ENCODE measurements around the gene MS4A6A. TPM values are rescaled to one million over a fixed set of nuclear protein-coding genes. Genes with fewer than 3 reads are reported as not detected.
"Not testable (repeated sequence)": the region's sequence is repeated elsewhere in the genome, so short reads cannot be mapped to it uniquely, and the experiment has no call there.

The MS4A6A gene, protein sequence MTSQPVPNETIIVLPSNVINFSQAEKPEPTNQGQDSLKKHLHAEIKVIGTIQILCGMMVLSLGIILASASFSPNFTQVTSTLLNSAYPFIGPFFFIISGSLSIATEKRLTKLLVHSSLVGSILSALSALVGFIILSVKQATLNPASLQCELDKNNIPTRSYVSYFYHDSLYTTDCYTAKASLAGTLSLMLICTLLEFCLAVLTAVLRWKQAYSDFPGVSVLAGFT
- total RNA-seq: 95.1 TPM

DNA sequence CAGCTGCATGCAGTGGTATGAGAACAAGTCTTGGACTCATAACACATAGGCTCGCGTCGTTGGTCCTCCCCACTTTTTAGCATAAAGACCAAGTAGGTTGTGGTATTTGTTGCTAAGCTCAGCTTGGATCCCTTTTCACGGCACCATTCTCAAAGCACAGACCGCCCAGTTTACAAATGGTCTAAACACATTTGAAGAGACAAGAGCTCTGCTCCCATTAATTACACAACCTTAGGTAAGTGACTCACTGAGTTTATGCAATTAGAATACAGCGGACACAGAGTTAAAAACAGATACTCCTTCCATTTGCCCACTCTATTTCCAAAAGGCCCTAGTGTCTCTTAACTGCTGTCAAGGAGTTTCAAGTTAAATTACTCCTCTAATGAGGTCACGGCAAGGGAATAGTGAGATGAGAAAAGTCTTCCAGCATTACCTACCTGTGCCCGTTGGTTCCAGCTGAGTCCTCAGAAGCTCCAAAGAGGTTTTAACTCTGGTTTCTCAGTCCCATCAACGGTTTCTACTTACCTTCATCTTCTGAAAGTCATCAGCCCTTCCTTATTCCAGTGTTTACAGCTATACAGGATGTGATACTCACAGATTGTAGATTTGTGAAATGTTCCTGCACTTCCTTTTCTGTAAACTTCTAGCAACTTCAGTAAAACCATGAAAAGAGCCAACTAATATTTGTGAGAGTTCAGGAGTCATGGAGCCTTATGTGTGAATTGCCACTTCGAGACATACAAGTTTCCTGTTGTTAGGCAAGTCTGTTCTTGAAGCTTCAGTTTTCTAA is at the start of gene MS4A6A:
TSS of gene MS4A6A (minus strand) at position 543 of the 790 bp plus-strand sequence. CDS start 1,356 bp downstream, outside the sequence.
- no peak for DNase-seq (ENCODE audit: low spot score)

DNA sequence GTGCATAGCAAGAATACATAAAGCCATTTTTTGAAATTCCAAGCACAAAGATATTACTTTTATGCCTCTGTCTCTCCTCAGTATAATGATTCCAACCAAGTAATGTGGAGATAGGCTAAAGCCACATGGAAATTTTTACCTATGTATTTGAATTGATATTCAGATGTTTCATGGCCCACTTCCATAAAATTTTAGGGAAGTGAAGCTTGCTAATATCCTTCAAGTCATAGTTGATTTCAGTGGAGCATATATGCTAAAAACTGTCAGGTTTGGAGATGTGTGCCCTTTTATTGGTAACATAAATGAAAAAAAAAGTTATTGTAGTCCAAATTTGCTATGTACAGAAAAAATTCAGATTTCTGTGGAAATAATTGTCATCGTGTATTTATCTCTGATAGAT is 47.8 kb upstream of the MS4A6A start:
- DNase-seq (ENCODE audit: low spot score): no peak

DNA sequence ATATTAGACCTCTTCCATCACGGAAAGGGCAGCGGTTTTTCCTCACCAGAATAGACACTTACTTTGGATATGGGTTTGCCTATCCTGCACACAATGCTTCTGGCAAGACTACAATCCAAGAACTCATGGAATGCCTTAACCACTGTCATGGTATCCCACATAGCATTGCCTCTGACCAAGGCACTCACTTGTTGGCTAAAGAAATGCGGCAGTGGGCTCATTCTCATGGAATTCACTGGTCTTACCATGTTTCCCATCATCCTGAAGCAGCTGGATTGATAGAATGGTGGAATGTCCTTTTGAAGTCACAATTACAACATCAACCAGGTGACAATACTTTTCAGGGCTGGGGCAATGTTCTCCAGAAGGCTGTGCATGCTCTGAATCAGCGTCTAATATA is 39.3 kb upstream of the MS4A6A start:
- no peak for DNase-seq (ENCODE audit: low spot score)

DNA sequence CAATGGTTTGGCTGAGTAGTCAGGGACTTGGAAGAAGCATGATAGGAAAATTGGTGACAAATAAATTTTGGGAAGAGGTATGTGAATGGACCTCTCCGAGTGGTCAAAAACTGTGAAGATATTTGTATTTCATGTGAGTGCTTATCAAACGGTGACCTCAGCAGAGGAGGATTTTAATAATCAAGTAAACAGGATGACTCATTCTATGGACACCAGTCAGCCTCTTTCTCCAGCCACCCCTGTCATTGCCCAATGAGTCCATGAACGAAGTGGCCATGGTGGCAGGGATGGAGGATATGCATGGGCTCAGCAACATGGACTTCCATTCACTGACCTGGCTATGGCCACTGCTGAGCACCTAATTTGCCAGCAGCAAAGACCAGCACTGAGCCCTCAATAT is 38.8 kb upstream of the MS4A6A start:
- DNase-seq (ENCODE audit: low spot score): no peak

DNA sequence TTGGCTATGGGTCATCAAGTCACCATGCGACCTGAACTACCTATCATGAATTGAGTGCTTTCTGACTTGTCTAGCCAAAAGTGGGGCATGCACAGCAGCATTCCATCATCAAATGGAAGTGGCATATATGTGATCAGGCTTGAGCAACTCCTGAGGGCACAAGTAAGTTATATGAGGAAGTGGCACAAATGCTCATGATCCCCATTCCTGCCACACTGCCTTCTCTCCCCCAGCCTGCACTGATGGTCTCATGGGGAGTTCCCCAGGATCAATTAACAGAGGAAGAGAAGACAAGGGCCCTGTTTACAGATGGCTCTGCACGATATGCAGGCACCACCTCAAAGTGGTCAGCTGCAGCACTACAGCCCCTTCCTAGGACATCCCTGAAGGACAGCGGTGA is 38.3 kb upstream of the MS4A6A start:
- no peak for DNase-seq (ENCODE audit: low spot score)

DNA sequence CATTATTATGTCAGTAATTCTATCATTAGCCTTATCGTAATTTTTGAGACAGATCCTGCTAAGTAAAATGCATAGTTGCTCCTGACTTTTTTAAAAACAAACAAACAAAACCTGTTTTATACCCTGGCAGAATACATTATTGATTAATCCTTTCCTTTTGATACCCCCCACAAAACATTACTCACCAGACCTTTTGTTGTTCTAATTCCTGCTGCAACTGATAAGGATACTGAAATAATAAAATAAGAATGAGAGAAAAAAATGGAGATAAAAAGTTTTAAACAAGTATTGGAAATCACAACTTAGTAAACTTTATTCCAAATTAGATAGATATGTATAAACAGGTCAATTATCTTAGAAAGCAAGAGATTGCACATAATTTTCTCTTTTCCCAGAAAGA is 31.5 kb upstream of the MS4A6A start:
- DNase-seq (ENCODE audit: low spot score): no peak

DNA sequence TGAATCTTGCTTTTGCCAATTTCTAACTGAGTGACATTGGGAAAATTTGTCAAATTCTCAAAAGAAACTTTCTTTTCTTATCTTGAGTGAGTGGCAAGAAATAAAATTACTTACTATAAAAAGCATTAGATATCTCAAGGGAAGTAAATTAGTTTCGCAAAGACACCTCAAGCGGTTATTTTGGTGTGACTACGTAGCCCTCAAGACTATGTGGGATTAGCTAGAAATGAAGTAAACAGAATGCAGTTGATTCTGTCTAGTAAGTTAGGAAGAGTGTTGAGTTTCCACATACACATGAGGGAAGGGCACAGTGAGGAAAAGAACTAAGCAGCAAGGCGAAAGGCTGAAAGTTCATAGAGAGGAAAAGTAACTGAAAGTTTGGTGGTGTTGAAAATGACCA is 28.3 kb upstream of the MS4A6A start:
- DNase-seq (ENCODE audit: low spot score): no peak

DNA sequence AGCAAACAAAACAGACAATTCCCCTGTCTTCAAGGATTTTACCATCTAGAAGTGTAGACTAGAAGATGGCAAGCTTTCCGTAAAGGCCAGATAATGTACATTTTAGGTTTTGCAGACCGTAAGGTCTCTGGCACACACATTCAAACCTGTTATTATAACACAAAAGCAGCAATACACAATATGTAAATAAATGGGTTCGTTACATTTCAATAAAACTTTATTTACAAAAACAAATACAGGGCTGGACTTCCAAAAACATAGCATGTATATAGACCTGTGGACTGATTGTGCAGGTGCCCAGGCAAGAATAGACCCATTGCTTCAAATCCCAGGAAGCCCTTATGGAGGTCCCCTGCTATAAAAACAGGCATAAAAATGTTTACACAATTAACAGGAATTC is 27.1 kb upstream of the MS4A6A start:
- no peak for DNase-seq (ENCODE audit: low spot score)

DNA sequence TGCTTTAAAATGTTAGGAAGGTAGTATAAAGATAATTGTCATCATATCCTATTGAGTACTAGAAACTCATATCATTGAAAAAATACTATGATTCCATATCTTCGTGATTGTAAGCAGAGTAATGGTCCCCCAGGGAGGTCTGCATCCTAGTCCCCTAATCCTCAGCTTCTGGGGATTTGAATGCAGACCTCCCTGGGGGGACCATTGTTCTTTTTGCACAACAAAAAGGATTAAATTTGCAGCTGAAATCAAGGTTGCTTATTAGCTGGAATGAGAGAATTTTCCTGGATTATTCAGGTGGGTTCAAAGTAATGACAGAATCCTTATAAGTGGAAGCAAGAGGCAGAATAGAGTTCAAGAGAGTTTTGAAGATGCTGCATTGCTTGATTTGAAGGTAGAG is 26.1 kb upstream of the MS4A6A start:
- no peak for DNase-seq (ENCODE audit: low spot score)

DNA sequence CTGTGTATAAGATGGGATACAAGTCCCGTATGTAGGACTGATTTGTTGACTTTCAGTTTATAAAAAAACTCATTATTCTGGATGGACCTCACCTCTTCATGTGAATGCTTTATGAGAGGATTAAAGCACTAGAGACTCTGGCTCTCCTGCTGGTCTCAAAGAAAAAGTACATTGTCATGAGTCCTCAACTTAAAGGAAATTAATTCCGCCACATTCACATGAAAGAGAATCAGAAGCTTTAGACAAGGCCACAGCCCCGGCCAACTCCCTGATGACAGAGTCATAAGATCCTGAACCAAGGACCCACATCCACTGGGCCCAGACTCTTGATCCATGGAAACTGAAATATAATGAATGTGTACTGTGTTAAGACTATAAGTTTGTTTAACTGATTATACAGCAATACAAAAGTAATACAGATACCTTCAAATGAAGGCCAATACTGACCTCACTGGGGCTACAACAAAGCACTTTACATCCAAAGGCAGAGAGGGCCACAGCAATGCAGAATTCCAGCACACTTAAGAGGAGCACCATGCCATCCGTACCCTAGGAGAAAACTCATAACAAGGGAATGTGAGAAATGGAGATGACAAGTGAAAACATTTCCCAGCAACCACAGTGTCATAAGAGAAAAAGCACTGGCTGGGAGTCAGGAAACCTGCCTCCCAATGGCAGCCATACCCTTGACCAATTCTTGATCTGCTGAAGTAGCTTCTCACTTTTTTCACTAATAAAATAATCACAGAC is 25.4 kb upstream of the MS4A6A start:
- no peak for DNase-seq (ENCODE audit: low spot score)

DNA sequence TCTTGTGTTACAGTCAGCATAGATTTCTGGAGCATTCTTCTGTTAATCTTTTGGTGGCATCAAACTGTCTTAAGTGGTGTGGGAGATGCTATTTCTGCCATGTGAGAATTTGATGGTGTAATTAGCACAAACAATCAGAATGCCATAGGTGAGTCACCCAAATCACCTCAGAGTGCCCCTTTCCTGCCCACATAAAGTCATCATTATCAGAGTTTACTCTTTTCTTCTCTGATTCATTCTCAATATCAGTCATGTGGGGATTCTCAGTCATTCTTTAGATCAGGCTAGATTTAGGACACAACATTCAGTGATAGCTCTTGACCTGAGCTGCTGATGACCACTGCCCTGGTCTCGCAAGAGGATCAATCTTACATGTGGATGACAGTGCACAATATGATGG is 23.7 kb upstream of the MS4A6A start:
- DNase-seq (ENCODE audit: low spot score): no peak

DNA sequence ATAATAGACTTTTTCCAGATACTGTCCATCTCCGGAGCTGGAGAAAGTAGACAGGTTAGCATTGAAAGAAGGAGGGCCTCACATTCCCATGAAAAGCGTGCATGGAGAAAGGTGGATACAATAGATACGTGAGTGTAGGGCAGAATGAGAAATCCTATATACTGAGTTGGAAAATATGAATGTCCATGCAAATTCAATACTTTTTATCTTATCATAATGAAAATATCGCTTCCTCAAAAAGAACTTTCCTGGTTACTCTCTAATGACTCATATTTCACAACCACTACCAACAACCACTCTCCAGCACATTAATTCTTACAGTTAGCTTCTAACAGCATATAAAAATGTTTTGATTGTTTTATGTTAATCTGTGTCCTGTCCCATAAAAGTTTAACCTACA is 22.0 kb upstream of the MS4A6A start:
- no peak for DNase-seq (ENCODE audit: low spot score)

DNA sequence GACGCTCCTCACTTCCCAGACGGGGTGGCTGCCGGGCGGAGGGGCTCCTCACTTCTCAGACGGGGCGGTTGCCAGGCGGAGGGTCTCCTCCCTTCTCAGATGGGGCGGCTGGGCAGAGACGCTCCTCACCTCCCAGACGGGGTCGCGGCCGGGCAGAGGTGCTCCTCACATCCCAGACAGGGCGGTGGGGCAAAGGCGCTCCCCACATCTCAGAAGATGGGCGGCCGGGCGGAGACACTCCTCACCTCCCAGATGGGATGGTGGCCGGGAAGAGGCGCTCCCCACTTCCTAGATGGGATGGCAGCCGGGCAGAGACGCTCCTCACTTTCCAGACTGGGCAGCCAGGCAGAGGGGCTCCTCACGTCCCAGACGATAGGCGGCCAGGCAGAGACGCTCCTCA is 18.5 kb upstream of the MS4A6A start:
- DNase-seq (ENCODE audit: low spot score): not testable (repeated sequence)

DNA sequence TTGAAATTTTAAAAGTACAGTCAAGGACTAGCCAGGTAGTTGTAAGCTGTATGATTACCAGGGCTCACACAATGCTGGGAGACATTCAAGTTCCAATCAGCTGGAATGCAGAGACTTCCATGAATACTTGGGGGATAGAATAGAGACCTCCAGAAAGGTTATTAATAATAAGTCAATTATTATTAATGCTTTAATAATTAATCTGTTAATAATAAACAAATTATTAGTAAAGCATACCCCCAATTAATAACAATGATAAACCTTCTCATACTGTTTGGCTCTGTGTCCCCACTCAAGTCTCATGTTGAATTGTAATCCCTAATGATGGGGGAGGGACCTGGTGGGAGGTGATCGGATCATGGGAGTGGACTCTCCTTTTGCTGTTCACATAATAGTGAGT is 14.6 kb upstream of the MS4A6A start:
- no peak for DNase-seq (ENCODE audit: low spot score)

DNA sequence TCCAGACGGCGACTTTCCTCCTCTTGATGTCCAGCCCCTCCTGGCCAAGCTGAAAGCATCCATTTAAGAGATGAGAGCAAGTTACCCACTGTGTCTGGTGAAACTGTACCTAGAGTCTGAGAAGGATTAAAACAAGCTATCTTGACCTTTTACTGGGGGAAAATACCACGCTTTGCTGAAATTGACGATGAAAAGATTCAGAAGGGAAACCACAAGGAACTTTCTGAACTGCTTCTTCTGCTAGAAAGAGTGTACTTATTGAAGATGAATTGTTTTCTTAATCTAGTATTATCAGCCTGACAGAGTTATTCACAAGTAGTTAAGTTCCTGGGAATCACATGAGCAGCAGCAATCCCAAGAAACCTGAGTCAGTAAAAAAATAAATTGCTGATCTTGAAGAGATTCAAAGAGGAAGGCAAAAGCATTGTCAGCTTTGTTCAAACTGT is 13.1 kb upstream of the MS4A6A start:
- no peak for DNase-seq (ENCODE audit: low spot score)

DNA sequence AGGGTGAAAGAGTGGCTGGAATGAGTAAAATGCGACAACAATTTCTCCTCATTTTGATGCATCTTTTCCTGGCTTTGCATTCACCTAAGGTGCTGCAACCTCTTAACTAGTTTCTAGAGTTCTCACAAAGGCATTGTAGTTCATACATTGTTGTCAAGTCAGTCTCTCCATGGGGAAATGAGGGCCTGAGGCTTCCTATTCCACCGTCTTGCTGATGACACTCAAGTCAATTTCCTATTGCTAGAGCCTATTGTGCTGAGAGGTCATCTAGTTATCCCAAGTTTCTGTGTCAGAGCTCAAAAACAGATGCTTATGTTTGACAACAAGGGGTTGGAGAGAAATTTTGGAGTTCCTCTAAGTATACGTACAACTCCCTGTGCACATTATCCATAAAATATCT is 11.6 kb upstream of the MS4A6A start:
- DNase-seq (ENCODE audit: low spot score): no peak

DNA sequence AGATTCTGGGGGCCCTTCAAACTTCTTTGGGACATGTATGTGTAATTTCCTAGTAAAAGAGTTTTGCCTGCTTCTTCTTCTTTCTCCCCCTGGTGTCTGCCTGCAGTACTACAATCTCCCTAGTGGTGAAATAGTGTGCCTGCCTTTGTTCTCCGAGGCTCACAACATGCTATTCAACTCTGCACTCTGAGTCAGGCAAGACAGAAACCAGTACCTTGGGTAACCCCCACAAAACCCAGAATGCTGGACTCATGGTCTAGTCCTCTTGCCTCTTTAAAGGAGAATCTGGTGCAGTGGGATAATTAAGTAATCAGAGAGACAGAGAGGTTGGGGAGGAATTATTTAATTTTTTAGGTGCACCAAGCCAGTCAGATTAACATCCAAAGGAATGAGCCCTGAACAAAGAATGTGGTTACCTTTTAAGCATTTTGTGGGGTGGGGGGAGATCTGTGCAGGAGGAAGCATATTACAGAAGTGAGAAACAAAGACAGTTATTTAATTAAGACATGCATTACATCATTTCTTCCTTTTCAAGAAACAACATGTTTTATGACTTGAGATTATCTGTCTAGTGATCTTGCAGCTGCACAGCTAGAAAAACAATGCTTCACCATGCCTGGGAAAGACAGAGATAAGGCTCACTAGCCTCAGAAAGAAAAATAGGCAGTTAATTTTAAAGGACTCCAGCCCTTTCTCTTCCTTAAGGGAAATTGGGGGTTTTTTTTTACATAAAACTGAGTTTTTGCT is 11.0 kb upstream of the MS4A6A start:
- DNase-seq (ENCODE audit: low spot score): peak; percentile 57

DNA sequence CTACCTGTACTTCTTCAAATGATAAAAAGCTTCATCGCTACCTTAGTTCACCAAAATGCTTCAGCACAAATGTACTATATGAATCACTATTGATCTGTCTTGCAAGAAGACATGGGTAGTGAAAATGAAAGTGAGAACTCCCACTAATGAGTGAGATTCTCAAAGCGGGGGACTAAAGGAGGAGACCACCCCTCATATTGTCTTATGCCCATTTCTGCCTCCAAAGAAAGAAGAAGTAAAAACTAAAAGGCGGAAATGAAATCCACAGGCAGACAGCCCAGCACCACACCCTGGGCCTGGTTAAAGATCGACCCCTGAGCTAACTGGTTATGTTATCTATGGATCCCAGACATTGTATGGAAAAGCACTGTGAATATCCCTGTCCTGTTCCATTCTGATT is 9.7 kb upstream of the MS4A6A start:
- DNase-seq (ENCODE audit: low spot score): not testable (repeated sequence)

DNA sequence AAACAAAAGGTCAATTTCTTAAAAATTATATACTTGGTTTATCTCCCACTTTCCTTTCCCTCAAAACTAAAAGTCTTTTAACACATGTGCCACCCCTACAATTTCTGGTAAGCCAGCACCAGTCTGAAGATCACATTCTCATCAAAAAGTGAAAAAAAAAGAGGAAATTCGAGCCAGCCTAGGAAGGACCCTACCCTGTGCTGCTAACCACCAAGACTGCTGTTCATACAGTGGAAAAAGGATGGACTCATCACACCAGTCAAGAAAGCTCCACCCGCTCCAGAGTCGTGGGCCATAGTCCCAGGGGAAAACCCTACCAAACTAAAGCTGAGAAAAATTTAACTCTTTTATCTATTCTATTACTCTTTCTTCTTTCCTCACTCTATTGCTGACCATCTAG is 5.6 kb upstream of the MS4A6A start:
- not testable (repeated sequence) for DNase-seq (ENCODE audit: low spot score)

DNA sequence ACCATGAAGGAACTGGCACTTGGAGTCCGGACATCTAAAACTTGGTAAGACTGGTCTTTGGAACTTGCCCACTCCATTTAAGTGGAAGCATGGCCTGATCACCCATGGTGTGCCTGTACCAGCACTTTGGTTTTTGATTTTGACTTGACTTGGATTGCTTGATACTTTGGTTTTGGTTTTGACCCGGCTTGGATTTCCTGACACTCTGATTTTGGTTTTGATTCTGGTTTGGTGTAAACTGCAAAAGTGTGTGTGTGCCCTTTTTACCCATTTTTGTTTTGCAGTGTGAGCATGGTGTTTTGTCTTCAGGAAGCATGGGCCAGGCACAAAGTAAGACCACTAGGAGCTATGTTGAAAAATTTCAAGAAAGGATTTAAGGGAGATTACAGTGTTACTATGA is 3.2 kb upstream of the MS4A6A start:
- not testable (repeated sequence) for DNase-seq (ENCODE audit: low spot score)

DNA sequence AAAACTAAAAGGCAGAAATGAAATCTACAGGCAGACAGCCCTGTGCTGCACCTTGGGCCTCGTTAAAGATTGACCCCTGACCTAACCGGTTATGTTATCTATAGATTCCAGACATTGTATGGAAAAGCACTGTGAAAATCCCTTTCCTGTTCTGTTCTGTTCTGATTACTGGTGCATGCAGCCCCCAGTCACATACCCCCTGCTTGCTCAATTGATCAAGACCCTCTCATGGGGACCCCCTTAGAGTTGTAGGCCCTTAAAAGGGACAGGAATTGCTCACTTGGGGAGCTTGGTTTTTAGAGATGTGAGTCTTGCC is 2.6 kb upstream of the MS4A6A start:
- DNase-seq (ENCODE audit: low spot score): not testable (repeated sequence)

DNA sequence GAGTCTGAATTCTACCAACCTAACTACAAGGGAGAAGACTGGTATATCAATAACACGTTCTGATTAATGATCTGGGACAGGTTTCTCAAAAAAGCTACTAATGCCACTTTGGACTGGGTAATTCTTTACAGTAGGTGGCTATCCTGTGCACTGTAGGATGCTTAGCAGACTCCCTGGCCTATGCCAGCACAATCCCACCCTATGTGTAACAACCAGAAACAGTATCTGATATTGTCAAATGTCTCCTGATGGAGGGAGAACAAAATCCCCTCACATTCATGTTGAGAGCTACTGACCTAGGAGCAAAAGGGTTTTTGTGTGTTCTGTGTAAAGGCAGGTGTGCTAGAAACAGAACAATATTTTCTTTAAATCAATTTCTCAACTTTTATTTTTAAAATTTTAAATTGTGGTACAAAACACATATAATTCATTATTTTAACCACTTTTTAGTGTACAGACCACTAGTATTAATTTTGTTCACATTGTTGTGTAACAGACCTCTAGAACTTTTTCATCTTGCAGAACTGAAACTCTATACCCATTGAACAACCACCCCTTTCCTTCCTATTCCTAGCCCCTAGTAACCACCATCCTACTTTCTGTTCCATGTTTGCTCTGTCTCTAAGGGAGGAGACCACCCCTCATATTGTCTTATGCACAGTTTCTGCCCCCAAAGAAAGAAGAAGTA is 2.1 kb upstream of the MS4A6A start:
- DNase-seq (ENCODE audit: low spot score): no peak
